A172 (cell line): ENCODE data around the gene SETBP1. TPM values are rescaled to one million over a fixed set of nuclear protein-coding genes. Genes with fewer than 3 reads are reported as not detected.

Experiments used
- DNase-seq: peaks from one replicate; pipeline ENCODE4 v3.0.0-alpha.2; 2015; ENCODE audit warnings: low spot score
- total RNA-seq: library from RNA; depleted of rRNA; stranded (reverse); fragments of >200 nt; shearing (Covaris generic); gene quantifications from 2 replicates; pipeline ENCODE4 v1.2.3, GENCODE V29; 2014

SETBP1 gene
- total RNA-seq, 1 experiment from 2014 or later: 0.10 TPM

DNA sequence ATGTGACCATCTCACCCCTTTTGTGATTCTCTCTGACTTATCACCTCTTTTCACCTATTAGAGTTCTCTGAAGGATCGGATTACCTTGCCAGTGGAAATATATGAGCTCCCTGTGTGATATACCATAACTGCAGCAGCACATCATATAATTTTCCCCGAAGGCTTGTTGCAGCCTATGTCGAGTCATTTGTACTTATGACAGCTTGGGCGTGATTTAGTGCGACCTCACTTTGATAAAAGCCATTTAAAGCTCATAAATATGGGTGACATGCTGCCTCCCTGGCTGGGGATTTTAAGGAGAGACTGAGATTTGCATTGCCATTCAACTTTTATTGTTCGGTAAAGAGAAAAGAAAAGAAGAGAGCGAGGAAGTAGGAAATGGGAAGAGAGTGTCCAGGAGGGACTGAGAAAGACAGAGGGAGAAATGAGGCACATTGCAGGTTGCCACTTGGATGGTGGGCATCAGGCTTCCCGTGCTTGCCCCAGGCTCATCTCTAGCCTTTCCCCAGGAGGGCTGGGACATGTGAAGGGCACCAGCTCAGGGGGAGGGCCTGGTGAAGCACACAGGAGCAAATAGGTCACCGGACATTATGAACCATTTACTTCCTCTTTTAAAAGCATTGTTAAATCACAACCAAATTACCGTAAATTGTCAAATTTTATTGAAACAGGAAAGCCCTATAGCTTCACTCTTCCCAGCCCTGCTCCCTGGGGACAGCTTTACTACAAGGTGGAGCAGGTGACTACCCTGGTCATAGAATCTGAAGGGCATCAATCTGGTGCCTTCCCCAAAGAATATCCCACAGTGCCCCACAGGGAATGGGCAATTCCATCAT, 161.3 kb downstream of the SETBP1 start:
- DNase-seq: no peak

DNA sequence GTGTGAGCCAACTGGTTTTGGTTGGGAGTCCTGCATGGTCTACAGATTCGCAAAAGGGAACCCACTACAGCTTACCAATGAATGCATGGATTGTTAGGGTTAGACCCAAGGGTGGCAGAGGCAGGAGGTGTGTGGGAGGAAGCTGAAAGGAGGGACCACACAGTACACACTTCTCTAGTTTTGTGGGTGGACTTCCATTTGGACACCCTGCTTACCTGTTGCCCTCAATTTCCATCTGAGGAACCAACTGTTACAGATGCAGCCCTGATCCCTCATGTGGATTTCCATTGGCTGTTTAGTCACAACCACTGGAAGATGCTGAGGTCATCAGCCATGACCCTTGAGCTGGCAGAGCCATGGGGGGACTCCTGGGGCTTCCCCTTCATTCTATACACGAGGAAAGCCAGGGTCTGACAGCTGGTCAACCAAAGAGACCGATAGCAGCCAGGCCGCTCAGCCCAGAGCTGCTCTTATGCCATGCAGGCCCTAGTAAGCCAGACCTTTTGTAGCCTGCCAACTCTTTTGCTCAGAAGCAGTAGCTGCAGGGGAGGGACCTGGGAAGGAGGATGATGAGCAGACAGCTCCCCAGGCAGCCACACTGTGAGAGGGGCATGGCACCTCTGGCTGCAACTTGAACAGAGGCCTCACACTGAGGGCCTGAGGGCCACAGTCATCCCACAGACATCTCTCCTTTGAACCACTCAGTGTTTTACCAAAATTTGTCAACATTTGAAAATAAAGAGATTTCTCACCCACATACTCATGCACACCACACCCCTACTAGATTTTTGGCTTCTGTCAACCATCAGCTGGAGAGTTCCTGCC, 162.1 kb downstream of the SETBP1 start:
- DNase-seq: no peak

DNA sequence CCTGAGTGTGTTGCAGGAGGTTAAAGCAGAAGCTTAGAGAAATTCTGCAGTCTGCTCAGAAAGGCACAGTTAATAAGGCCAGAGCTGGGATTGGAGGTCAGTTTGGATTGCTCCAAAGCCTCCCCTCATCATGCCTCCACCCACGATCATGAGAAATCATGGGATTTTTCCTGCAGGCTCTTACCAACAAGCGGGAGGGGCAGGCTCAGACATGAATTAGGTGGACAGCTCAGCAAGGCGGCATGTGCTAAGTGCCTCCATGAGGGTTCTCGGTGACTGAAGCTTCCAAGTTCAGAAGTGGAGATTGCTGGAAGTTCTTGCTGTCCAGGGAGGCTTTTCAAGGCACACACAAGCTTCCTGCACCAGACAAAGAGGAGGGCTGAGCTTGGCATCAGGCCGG, 163.8 kb downstream of the SETBP1 start:
- DNase-seq: no peak

DNA sequence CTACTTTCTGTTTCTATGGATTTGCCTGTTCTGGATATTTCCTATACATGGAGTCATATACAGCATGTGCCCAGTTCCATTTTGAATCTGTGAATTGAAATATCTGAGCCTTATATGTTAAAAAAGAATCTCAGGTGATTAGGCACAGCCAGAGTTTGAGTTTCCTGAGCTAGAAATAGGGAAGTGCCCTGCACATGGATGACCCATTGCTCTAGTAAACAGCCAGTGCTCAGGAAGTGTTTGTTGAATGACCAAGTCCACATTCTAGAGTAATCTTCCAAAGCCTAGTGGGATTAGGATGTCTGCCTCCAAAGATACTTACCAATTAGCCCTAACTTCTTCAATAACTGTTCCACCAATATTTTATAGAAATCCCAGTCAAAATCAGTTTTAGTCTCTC, 165.8 kb downstream of the SETBP1 start:
- no peak for DNase-seq

DNA sequence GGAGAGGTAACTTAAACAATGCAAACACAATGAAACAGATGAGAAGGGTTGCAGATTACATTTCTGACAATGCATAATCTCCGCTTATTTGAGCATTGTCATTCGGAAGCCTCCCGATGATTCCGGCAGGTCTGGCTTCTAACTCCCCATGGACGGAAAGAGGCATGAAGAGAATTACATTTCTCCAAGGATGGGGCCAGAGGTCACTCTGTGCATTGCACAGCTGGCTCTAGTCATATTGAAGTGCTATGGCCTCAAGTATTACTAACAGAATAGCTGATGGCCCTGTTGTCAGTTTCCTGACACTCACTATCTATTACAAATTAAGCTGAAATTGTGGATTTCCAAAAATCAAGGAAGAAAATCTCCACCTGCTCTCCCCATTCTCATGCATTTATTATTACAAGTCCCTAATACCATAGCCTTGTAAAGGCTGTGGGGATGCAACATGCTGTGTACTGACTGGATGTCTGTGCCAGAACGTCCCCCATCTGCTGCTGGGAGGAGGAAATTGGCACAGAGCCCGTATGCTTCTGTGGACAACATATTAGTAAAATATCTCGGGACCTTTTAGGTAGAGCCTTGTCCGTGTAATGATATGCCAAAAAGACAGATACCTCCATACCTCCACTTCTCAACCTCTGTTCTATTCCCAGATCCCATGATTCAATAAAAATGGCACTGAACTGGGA, 168.1 kb downstream of the SETBP1 start:
- DNase-seq: no peak

DNA sequence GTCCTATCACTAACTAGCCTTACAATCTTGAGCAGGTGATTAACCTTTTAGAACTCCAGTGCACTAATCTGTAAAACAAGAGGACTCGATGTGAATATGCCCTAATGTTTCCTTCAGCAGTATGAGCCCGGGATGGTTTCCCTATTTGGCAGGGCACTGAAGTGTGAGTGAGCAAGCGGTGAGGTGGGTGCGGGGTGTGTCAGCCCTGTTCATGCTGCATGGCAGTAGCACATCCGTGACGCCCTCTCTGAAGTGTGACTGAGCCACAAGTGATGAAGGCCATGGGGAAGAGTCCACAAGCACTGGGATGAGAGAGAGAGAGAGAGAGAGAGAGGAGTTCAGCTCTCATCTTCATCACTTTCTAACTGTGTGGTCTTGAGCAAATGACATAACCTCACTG, 168.7 kb downstream of the SETBP1 start:
- no peak for DNase-seq

DNA sequence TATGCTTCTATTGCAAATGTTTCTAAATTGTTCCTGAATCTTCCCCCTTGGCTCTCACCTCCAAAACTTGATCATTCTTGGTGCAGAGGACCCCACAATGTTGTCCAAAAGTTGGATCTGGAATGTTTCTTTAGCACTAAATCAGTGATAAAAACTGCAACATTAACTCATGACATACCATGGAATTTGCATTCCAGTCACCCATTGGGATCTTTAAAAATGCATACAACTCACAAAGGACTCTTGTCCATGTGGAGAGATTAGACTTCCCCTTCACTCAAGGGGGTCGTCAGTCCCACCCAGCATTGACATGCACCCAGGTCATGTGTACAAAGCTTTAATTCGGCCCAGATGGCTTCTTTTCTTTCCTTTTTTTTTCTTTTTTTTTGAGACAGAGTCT, 169.3 kb downstream of the SETBP1 start:
- DNase-seq: no peak

DNA sequence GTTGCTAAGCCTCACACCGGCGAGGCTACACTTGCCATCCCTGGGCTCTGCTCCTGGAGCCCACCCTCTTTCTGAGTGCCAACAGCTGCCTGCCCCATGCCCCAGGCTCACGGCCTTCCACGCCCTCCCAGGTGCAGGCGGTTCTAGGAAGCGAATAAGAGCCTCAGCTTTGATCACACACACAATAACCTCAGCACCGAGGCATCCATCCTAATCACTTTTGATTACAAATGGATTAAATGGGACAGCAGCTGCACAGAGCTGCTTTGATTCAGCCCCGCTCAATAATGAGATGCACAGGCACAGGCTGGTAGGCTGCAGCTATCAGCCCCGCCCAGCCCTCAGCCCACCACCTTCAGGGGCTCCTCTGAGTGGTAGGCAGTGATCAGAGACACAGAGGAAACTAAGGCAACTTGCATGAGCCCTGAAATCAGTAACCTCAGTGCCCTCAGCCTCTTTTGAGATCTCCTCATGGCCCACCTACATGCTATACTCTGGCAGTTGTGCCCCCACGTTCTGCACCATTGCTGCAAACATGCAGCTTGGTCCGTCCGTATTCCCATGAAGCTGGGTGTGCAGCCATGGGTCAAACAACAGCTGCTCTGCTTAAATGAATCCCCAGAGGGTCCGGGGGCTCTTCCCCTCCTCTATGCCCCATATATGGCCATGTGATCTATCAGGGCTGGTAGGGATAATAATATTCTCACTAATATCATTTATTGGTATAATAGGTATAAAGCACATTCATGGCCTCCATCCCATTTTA, 171.4 kb downstream of the SETBP1 start:
- DNase-seq: no peak

DNA sequence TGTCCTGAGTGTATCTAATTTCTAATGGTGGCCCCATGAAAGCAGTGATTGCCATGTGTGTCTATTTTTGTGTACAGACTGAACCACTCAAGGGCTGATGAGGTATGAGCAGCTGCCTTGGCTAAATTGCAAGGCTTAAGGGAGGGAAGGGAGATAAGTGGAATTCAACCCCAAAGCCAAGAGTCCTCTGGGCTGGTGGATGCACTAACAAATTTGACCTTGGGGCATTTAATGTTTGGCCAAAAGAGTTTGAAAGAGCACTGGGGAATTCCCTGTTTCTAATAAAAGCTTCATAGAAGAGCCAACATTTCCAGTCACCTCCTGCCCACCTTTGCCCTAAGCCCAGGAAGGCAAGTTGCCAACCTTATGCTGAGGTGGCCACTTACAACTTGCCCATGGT, 172.1 kb downstream of the SETBP1 start:
- DNase-seq: no peak

DNA sequence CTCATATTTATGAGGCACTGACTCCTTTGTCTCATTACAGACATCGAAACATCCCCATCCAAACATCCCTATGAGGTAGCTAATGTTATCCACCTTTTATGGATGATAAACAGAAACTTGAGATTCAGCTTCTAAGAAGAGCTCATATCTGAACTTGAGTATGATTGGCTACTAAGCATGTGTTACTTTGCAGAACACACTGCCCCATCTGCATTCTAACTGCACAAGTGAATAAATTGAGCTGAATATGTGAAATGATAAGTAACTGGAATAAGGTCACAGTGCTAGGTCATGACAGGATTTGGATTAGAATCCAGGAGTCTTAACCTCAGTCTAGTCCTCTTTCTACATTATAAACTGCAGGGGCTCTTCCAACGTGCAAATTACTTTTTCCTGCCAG, 172.7 kb downstream of the SETBP1 start:
- DNase-seq: no peak

DNA sequence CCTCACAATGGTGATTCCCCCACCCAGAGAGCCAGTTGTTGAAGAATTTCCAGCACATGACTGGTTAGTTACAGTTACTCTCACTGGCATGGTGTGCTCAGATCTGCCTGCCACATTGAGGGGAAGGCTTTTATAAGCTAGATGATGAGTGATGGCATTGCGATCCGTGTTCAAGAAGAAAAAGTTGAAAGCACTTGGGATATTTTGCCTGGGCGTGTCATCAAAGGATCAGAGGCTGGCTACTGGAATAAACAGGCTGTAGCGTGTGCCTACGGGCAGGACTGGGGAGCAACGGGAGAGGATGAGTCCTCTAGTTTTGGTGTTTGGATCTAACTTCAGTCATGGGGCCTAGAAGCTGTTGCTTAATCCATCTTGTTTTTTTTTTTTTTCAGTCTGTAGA, 175.0 kb downstream of the SETBP1 start:
- DNase-seq: no peak

DNA sequence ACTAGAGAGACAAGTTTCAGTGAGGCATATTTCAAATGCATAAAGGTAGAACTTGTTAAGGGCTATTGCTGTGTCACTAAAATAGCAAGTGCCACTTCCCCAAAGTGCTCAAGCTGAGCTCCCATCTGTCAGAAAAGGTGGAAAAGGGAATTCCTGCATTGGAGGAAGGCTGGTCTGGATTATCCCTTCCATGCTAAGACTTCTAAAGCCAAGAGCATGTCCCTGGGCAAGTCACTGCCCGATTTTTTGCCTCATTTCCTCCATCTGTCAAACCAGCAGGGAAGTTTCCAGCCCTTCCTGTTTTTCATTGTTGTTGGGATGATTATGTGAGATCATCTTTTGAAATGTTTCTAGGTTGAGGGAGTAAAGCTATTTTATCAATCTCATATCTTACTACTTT, 175.5 kb downstream of the SETBP1 start:
- no peak for DNase-seq

DNA sequence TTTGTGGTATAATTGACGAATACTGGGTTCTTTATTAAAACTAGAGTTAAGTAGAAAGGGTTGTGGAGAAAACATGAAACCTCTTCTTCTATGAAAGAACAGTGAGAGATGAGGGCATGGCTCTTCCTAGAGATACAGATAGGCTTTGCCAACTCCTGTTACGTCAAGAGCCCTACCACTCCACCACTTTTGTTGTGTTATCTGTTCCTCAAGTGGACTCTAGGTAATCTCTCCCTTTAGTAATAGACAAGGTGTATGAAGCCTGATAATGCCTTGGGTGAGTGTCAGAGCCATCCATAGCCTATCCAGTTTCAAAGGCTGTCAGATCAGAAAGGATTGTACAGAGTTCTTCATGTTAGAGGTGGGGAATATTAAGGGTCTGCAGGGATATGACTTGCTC, 176.4 kb downstream of the SETBP1 start:
- DNase-seq: no peak

DNA sequence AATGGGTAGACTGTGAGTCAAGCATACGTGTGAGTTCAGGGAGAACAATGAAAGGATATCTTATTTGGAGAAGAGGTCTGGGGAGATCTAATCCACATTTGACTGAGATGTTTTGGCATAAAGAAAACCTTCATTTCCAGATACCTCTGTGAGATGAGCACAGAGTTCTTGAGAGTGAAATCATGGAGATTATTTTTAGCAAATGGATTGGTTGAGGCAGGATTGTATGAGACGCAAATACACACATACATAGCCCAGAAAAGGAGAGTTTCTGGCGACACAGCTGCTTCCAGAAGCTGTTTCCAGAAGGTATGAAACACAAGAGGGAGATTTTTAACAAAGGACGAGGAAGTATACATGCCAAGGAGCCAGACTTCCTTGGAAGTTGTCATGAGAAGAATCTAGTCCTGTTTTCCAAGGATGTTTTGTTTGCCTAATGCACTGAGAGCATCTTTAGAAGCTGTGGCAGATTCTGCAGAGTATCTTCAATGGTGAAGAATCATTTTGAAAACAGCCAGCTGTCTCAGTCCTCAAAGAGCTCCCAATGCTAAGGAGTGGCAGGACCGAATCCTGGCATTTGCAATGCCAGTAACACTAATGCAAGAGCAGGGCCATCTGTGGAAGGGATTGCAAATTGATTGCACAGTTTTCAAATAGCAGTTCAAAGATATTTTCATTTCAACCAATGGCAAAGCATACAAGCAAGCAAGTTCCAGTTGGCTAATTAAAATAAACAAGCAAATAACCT, 177.2 kb downstream of the SETBP1 start:
- DNase-seq: no peak

DNA sequence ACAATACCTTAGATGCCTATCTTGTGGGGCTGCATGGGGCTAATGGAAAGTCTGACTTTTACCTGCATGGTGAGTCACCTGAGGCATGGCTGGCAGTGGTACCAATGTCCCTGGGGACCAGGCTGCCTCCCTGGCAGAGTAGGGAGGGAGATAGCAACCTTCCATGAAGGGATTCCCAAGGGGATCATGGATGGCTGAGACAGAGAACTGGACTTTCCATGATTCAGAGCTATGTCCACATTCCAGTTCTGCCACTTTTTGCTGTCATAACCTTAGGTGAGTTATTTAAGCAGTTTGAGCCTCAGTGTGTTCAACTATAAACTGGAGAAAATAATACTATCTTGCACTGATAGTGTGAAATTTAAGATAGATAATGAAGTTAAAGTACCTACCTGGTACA, 178.6 kb downstream of the SETBP1 start:
- no peak for DNase-seq

DNA sequence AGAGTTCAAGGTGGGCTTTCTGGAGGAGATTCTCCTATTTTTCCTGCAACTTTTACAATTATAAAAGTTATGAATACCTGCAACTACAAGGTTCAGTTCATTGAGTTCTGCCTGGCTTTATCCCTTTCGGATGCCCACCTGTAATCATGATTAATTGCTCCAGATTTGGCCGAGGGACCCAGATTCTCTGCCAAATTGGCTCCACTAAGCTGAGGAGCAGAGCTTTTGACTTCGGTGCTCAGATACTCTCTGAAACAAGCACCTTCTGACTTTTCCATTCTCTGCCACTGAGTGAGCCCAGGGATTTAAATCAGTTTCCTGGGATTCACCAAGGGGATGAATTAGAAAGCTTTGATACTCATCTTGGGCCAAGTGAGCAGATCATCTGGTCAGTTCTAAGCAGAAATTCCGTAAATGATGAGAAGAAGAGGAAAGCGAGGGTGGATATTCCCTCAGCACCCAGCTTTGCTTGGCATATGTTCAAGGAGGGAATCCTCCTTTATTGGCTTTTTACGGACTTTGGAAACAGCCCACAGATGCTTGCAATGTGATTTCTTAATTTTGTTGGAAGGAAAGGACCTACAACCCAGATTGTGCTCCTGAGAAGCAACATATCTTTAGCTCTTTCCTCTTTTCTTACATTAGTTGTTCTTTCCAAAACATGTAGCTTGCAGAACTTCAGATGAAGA, 179.2 kb downstream of the SETBP1 start:
- DNase-seq: no peak

DNA sequence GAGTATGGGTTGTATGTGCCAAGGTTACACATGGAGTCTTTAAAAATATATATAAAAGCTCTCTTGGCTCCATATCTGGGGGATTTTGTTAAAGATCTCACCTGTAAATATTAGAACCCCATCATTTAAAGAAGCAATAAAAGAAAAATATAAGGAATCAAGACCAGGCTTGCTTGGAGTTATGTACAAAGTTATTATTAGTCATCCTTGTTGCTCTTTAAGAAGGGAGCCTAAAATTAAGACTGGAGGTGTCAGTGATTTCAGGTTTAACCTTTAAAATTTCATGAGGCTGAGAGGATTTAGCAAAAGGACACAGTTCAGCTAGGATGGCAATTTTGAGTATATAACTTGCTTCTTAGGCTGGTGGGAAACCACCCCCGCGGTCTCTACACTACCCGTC, 181.4 kb downstream of the SETBP1 start:
- no peak for DNase-seq

DNA sequence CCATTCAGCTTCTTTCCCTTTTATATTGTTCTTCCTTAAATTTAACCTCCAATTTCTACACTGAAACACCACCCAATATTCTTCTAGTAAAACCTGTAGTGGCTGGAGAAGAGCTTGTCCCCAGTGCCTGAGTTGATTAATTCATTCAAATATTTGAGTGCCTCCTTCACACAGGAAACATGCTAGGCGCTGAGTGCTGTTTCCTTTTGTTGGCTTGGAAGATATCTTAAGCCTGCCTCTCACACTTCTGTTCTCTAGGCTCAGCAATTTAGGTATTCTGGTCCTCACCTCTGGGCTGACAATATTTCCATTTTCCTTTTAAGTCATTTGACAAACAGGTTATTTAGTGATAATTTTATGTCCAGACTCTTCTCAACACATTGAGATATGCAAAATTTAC, 185.4 kb downstream of the SETBP1 start:
- no peak for DNase-seq

DNA sequence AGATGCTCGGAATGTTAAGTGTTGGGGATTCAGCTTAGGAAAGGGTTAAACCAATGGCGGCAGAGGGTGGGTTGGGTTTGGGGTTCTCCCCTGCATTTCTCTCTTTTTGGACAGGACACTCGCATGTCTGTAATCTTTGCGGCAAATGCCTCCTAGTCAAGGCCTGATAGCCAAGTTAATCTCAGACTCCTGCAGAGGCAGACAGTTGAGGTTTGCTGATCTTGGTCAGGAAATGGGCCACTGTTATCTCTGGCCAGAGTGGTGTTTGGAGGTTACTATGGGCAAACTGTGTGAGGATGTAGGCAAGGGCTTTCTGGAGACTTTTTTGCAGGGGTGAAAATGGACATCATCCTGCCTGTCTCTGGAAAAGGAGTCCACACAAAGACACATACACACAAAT, 188.8 kb downstream of the SETBP1 start:
- DNase-seq: no peak
